CD4-positive, CD25-positive, alpha-beta regulatory T cell (primary cell): Measurements from ENCODE around the gene COL8A2. TPM values are rescaled to one million over a fixed set of nuclear protein-coding genes. Genes with fewer than 3 reads are reported as not detected.

Source experiments
- ATAC-seq, 2 donors: fragments of 150-1000 bp; cut with Tn5 transposase; one replicate each; pipeline ENCODE4 v1.10.0; 2021; ENCODE audit warnings: low read depth in 2 of 2, moderate number of reproducible peaks in 2 of 2, moderate library complexity in 1 of 2
- DNase-seq, 3 donors: peaks; one replicate each; pipeline versions ENCODE4 v3.0.0 to v3.0.0-alpha.2; 2012 to 2022; ENCODE audit warnings: mixed read lengths in 1 of 3
- H3K27ac ChIP-seq: one replicate; pipeline ENCODE4 v1.7.0; 2013; ENCODE audit warnings: mild to moderate bottlenecking, low read length; ENCODE audit not compliant: insufficient read depth, poor library complexity, severe bottlenecking
- H3K27me3 ChIP-seq: one replicate; pipeline ENCODE4 v1.7.0; 2013; ENCODE audit warnings: low read length; ENCODE audit not compliant: control insufficient read depth, insufficient read depth
- H3K36me3 ChIP-seq: one replicate; pipeline ENCODE4 v1.7.0; 2013; ENCODE audit warnings: mild to moderate bottlenecking, low read length, moderate library complexity; ENCODE audit not compliant: control insufficient read depth, insufficient read depth
- H3K4me1 ChIP-seq: 2 replicates; pipeline ENCODE4 v1.7.0; 2013; ENCODE audit warnings: mild to moderate bottlenecking, low read length; ENCODE audit not compliant: insufficient read depth, control insufficient read depth, poor library complexity, severe bottlenecking
- H3K4me3 ChIP-seq: one replicate; pipeline ENCODE4 v1.7.0; 2013; ENCODE audit warnings: low read depth, mild to moderate bottlenecking, low read length, moderate library complexity
- H3K9me3 ChIP-seq, 2 experiments: 1 replicate in 1 of 2; 2 replicates in 1 of 2; pipeline ENCODE4 v1.7.0; 2013; ENCODE audit warnings: low read length in 2 of 2, mild to moderate bottlenecking in 1 of 2, moderate library complexity in 1 of 2; ENCODE audit not compliant: control insufficient read depth in 2 of 2
- H3K27ac Mint-ChIP-seq, 3 donors: one replicate each; pipeline ENCODE4 v1.8.0; 2020 to 2022; ENCODE audit warnings: mild to moderate bottlenecking in 3 of 3, mixed read lengths in 3 of 3, moderate library complexity in 2 of 3
- H3K27me3 Mint-ChIP-seq: one replicate; pipeline ENCODE4 v1.8.0; 2022; ENCODE audit warnings: mild to moderate bottlenecking, mixed read lengths
- H3K36me3 Mint-ChIP-seq: one replicate; pipeline ENCODE4 v1.8.0; 2020; ENCODE audit warnings: mixed read lengths
- H3K4me1 Mint-ChIP-seq, 4 donors: one replicate each; pipeline ENCODE4 v1.8.0; 2020 to 2022; ENCODE audit warnings: mixed read lengths in 4 of 4, mild to moderate bottlenecking in 1 of 4
- H3K4me3 Mint-ChIP-seq, 4 donors: one replicate each; pipeline ENCODE4 v1.8.0; 2020 to 2022; ENCODE audit warnings: mild to moderate bottlenecking in 4 of 4, mixed read lengths in 4 of 4, moderate library complexity in 3 of 4
- H3K9me3 Mint-ChIP-seq, 7 donors: one replicate each; pipeline ENCODE4 v1.8.0; 2020 to 2022; ENCODE audit warnings: mixed read lengths in 7 of 7, mild to moderate bottlenecking in 3 of 7, moderate library complexity in 2 of 7
- polyA plus RNA-seq, 4 donors: library from polyadenylated mRNA; unstranded; fragments of 300-500 nt; fragmentation: Illumina TruSeq; gene quantifications; one replicate each; pipeline ENCODE4 v1.2.3, GENCODE V29; 2021
- total RNA-seq: library from RNA; stranded (reverse); gene quantifications from one replicate; pipeline ENCODE4 v1.2.3, GENCODE V29; 2022

COL8A2 gene
- total and polyA plus RNA-seq, 5 donors from 2014 or later, result 0.03 TPM; not detected in 4

GRCh38 chr1:36051821-36052220 is 73.2 kb downstream of the COL8A2 start:
- Mint-ChIP-seq H3K4me3 (no peak overlapping the region), H3K4me1 (peaks cover 0 to 5% (median 0%) of the 10 kb centered on the region in 4 donors), H3K9me3 (peaks cover 0 to 6% (median 0%) of the 10 kb centered on the region in 7 donors), H3K36me3 (peaks cover 44% of the 10 kb centered on the region), H3K27ac (no peak overlapping the region), H3K27me3 (no peaks in the 10 kb centered on the region)
- DNase-seq (no peak), ATAC-seq (no peak)
- no peaks in the 10 kb centered on the region for H3K9me3 ChIP-seq
- H3K27ac ChIP-seq, result no peak overlapping the region
- H3K36me3 ChIP-seq, result peaks cover 16% of the 10 kb centered on the region
- H3K4me1 ChIP-seq, result no peaks in the 10 kb centered on the region
- H3K27me3 ChIP-seq, result no peaks in the 10 kb centered on the region
- H3K4me3 ChIP-seq, result no peak overlapping the region

Other genes starting within 250 kb of the COL8A2 start
- 24.3 TPM for gene AGO1, start 242.0 kb downstream of the COL8A2 start, total RNA-seq
- gene AGO1, start 242.0 kb downstream of the COL8A2 start, polyA plus RNA-seq, result 10 to 100 TPM in 1 of 4 donors, 1 to 10 TPM in 3; 6.7 to 10.9 (median 8.0) TPM
- 36.7 TPM for gene AGO3, start 194.1 kb downstream of the COL8A2 start, total RNA-seq
- gene AGO3, start 194.1 kb downstream of the COL8A2 start, polyA plus RNA-seq, result 10 to 100 TPM in 1 of 4 donors, 1 to 10 TPM in 3; 8.1 to 12.7 (median 9.6) TPM
- gene TEKT2, start 41.1 kb downstream of the COL8A2 start, total RNA-seq, result 0.81 TPM
- gene TEKT2, start 41.1 kb downstream of the COL8A2 start, polyA plus RNA-seq, result not detected
- gene ADPRS, start 36.3 kb downstream of the COL8A2 start, total RNA-seq, result 20.6 TPM
- gene ADPRS, start 36.3 kb downstream of the COL8A2 start, polyA plus RNA-seq, result 10 to 100 TPM; 21.4 to 41.6 (median 28.4) TPM
- 45.6 TPM for gene TRAPPC3, start 24.3 kb upstream of the COL8A2 start, total RNA-seq
- gene TRAPPC3, start 24.3 kb upstream of the COL8A2 start, polyA plus RNA-seq, result 100 to 1,000 TPM; 112 to 137 (median 126) TPM
- 178 TPM for gene MAP7D1, start 30.9 kb upstream of the COL8A2 start, total RNA-seq
- gene MAP7D1, start 30.9 kb upstream of the COL8A2 start, polyA plus RNA-seq, result 10 to 100 TPM; 10.1 to 16.3 (median 13.1) TPM
- gene THRAP3, start 99.2 kb upstream of the COL8A2 start, total RNA-seq, result 84.4 TPM
- gene THRAP3, start 99.2 kb upstream of the COL8A2 start, polyA plus RNA-seq, result 10 to 100 TPM; 62.5 to 73.7 (median 68.2) TPM
- gene SH3D21, start 181.1 kb upstream of the COL8A2 start, total RNA-seq, result 3.2 TPM
- gene SH3D21, start 181.1 kb upstream of the COL8A2 start, polyA plus RNA-seq, result under 1 TPM; 0.26 to 0.42 (median 0.33) TPM
- 12.7 TPM for gene EVA1B, start 198.4 kb upstream of the COL8A2 start, total RNA-seq
- 10 to 100 TPM in 3 of 4 donors, 1 to 10 TPM in 1; 8.7 to 18.0 (median 12.9) TPM for gene EVA1B, start 198.4 kb upstream of the COL8A2 start, polyA plus RNA-seq